Keratinocyte (primary cell): Measurements from ENCODE around the gene KCTD17. TPM values are rescaled to one million over a fixed set of nuclear protein-coding genes. Genes with fewer than 3 reads are reported as not detected.

Experiments
- DNase-seq: peaks from one replicate; pipeline ENCODE4 v3.0.0-alpha.2; 2011; ENCODE audit warnings: low read depth, missing footprints, low spot score
- FAIRE-seq: peaks from 2 replicates; lab custom pipeline; 2011; peaks lifted over from hg19 to GRCh38; lab: Jason Lieb, UNC
- H2AFZ ChIP-seq: 2 replicates; pipeline ENCODE4 v1.6.0; 2012; ENCODE audit warnings: low read length, control low read depth, inconsistent platforms; ENCODE audit not compliant: control insufficient read depth
- H3K27ac ChIP-seq: 2 replicates; pipeline ENCODE4 v1.5.1; 2011; ENCODE audit warnings: low read length; ENCODE audit not compliant: control insufficient read depth, insufficient read depth
- H3K27me3 ChIP-seq: 3 replicates; pipeline ENCODE4 v1.6.0; 2011; ENCODE audit warnings: low read length; ENCODE audit not compliant: control insufficient read depth, insufficient read depth; ENCODE audit errors: extremely low read depth
- H3K36me3 ChIP-seq, 2 experiments: 2 replicates in 1 of 2; 3 replicates in 1 of 2; pipeline ENCODE4 v1.5.1; 2011; ENCODE audit warnings: low read length in 2 of 2, mild to moderate bottlenecking in 1 of 2; ENCODE audit not compliant: control insufficient read depth in 2 of 2, insufficient read depth in 2 of 2; ENCODE audit errors: extremely low read depth in 1 of 2
- H3K4me1 ChIP-seq: 3 replicates; pipeline ENCODE4 v1.5.1; 2011; ENCODE audit warnings: low read length; ENCODE audit not compliant: control insufficient read depth, insufficient read depth; ENCODE audit errors: extremely low read depth
- H3K4me2 ChIP-seq: 3 replicates; pipeline ENCODE4 v1.6.0; 2011; ENCODE audit warnings: low read depth, low read length; ENCODE audit not compliant: control insufficient read depth, insufficient read depth; ENCODE audit errors: extremely low read depth
- H3K4me3 ChIP-seq, 3 experiments: fragments of 200-600 bp in 1 of 3; sonication (generic) in 1 of 3; 2 replicates in 2 of 3; 3 replicates in 1 of 3; pipeline ENCODE4 v1.5.1; 2011 to 2016; ENCODE audit warnings: low read length in 3 of 3, mild to moderate bottlenecking in 3 of 3, control low read depth in 2 of 3, inconsistent platforms in 1 of 3, low read depth in 1 of 3, mixed read lengths in 1 of 3, mixed run types in 1 of 3, moderate library complexity in 1 of 3; ENCODE audit not compliant: control insufficient read depth in 2 of 3, insufficient read depth in 2 of 3; ENCODE audit errors: extremely low read depth in 1 of 3
- H3K79me2 ChIP-seq: 2 replicates; pipeline ENCODE4 v1.6.0; 2012; ENCODE audit warnings: low read length; ENCODE audit not compliant: control insufficient read depth, insufficient read depth
- H3K9ac ChIP-seq: 3 replicates; pipeline ENCODE4 v1.6.0; 2011; ENCODE audit warnings: low read length; ENCODE audit not compliant: control insufficient read depth, insufficient read depth; ENCODE audit errors: extremely low read depth
- H3K9me1 ChIP-seq: 3 replicates; pipeline ENCODE4 v1.6.0; 2011; ENCODE audit warnings: low read length; ENCODE audit not compliant: control insufficient read depth, insufficient read depth; ENCODE audit errors: extremely low read depth
- H3K9me3 ChIP-seq: 2 replicates; pipeline ENCODE4 v1.5.1; 2012; ENCODE audit warnings: low read depth, low read length; ENCODE audit not compliant: control insufficient read depth
- H4K20me1 ChIP-seq: 3 replicates; pipeline ENCODE4 v1.6.0; 2011; ENCODE audit warnings: low read length; ENCODE audit not compliant: control insufficient read depth, insufficient read depth; ENCODE audit errors: extremely low read depth
- EZH2 ChIP-seq: IDR thresholded peaks from one replicate; pipeline ENCODE4 v1.6.1; 2012; ENCODE audit warnings: inconsistent platforms, mild to moderate bottlenecking, low read length, moderate library complexity
- dilution Hi-C: fragments of 300-500 bp; cut with MboI; formaldehyde crosslinking; loops from one replicate; pipeline ENCODE4 v1.7.0; 2020; ENCODE audit warnings: low sequenced_read_pairs; ENCODE audit not compliant: extremely low pct_ligation_motif_present
- polyA plus RNA-seq, 5 experiments: library from polyadenylated mRNA; depleted of rRNA in 3 of 5; stranded (reverse) in 3 of 5; stranded (forward) in 1 of 5; unstranded in 1 of 5; fragments of >200 nt; gene quantifications; 1 replicate in 1 of 5; 2 replicates in 3 of 5; 3 replicates in 1 of 5; pipeline versions ENCODE4 v1.2.1 to v1.2.3, GENCODE V29; 2011 to 2012; ENCODE audit warnings: missing spikeins in 2 of 5, low read depth in 1 of 5, low replicate concordance in 1 of 5
- TF ChIP-seq, protein P1 (sequence below), 3 experiments: IDR thresholded peaks in 1 of 3; conservative IDR thresholded peaks in 1 of 3; optimal IDR thresholded peaks in 1 of 3; 2 replicates in 2 of 3; 3 replicates in 1 of 3; pipeline versions ENCODE3 to v1.5.1; 2011; ENCODE audit warnings: low read length in 3 of 3, mild to moderate bottlenecking in 3 of 3, moderate library complexity in 2 of 3, control low read depth in 1 of 3, inconsistent platforms in 1 of 3; ENCODE audit not compliant: insufficient read depth in 2 of 3; ENCODE audit errors: extremely low read depth in 1 of 3

KCTD17 gene
- polyA plus RNA-seq, 1 donor (not counting 4 experiments of a cell fraction or from before 2014, with no cell fraction given) = 16.3 TPM

DNA sequence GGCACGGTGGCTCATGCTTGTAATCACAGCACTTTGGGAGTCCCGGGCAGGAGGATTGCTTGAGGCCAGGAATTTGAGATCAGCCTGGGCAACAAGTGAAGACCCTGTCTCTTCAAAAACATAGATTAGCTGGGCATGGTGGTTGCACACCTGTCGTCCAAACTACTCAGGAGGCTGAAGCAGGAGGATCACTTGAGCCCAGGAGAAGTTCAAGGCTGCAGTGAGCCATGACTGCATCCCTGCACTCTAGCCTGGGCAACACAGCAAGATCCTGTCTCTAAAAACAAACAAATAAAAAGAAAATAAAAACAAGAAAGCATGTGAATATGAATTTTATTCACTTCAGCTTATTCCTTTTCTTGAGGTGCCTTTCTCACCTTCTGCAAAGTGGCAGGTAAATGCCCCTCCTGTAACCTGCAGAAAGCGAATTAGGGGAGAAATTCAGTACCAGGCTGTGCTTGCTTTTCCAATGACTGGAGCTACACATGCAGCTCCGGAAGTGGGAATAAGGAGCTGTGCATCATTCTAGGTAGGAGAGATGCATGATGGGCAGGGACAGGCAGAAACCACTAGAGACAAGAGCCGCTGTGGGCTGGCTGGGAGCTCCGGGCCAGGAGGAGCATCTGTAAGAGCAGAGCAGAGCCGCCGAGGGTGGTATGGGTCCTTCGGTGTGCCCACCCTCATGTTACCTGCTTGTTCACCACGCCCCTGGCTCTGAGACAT is 14.7 kb upstream of the KCTD17 start:
- dilution Hi-C loops = no loop called here
- H3K4me3 ChIP-seq = no peak overlapping the region
- no peak for TF ChIP-seq EZH2
- TF ChIP-seq, protein P1, sequence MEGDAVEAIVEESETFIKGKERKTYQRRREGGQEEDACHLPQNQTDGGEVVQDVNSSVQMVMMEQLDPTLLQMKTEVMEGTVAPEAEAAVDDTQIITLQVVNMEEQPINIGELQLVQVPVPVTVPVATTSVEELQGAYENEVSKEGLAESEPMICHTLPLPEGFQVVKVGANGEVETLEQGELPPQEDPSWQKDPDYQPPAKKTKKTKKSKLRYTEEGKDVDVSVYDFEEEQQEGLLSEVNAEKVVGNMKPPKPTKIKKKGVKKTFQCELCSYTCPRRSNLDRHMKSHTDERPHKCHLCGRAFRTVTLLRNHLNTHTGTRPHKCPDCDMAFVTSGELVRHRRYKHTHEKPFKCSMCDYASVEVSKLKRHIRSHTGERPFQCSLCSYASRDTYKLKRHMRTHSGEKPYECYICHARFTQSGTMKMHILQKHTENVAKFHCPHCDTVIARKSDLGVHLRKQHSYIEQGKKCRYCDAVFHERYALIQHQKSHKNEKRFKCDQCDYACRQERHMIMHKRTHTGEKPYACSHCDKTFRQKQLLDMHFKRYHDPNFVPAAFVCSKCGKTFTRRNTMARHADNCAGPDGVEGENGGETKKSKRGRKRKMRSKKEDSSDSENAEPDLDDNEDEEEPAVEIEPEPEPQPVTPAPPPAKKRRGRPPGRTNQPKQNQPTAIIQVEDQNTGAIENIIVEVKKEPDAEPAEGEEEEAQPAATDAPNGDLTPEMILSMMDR (optimal IDR thresholded peaks at IDR 0.05 in 1 of 3, IDR thresholded peaks at IDR 0.05 in 1 of 3, conservative IDR thresholded peaks at IDR 0.05 in 1 of 3; ENCODE audit: extremely low read depth in 1 of 3, insufficient read depth in 2 of 3, low read length in 3 of 3) = no peak
- FAIRE-seq (no peak), DNase-seq (no peak)
- no peak overlapping the region for H3K4me2 ChIP-seq
- no peaks in the 10 kb centered on the region for H3K36me3 ChIP-seq
- H3K4me1 ChIP-seq = peaks cover 20% of the 10 kb centered on the region
- no peaks in the 10 kb centered on the region for H4K20me1 ChIP-seq
- no peaks in the 10 kb centered on the region for H3K79me2 ChIP-seq
- H3K27ac ChIP-seq = no peak overlapping the region
- no peaks in the 10 kb centered on the region for H3K9me1 ChIP-seq
- H3K9ac ChIP-seq = no peak overlapping the region
- H3K27me3 ChIP-seq = no peaks in the 10 kb centered on the region
- no peak overlapping the region for H2AFZ ChIP-seq
- no peaks in the 10 kb centered on the region for H3K9me3 ChIP-seq

DNA sequence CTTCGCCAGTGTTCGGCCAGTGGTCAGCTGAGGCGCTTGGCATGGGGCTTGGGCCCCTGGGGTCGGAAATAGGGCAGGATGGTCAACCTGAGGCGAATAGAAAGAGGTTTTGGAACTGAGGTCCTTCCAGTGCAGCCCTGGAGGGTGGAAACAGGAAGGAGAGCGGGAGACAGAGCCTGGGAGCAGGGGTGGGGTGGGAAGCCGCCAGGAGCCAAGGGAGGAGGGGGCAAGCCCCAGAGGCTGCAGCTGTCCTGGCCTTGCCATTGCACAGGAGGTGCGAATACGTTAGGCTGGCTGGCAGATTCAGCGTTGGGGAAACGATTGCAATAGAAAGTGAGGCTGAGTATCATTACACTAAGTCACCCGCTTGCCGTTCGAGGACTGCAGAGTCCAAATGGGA is 13.9 kb upstream of the KCTD17 start:
- H3K36me3 ChIP-seq = no peaks in the 10 kb centered on the region
- peaks cover 12% of the 10 kb centered on the region for H3K4me1 ChIP-seq
- no peaks in the 10 kb centered on the region for H3K9me1 ChIP-seq
- no peak overlapping the region for H3K4me3 ChIP-seq
- FAIRE-seq (no peak), DNase-seq (no peak)
- H3K79me2 ChIP-seq = no peaks in the 10 kb centered on the region
- no peak overlapping the region for H3K9ac ChIP-seq
- H4K20me1 ChIP-seq = no peaks in the 10 kb centered on the region
- TF ChIP-seq, protein P1 (optimal IDR thresholded peaks at IDR 0.05 in 1 of 3, IDR thresholded peaks at IDR 0.05 in 1 of 3, conservative IDR thresholded peaks at IDR 0.05 in 1 of 3; ENCODE audit: extremely low read depth in 1 of 3, insufficient read depth in 2 of 3, low read length in 3 of 3) = no peak
- TF ChIP-seq EZH2 = no peak
- H3K9me3 ChIP-seq = no peaks in the 10 kb centered on the region
- no peak overlapping the region for H3K4me2 ChIP-seq
- H2AFZ ChIP-seq = no peak overlapping the region
- no peaks in the 10 kb centered on the region for H3K27me3 ChIP-seq
- dilution Hi-C loops = no loop called here
- H3K27ac ChIP-seq = no peak overlapping the region
